H4 (cell line): Measurements from ENCODE around the gene REEP6. TPM values are rescaled to one million over a fixed set of nuclear protein-coding genes. Genes with fewer than 3 reads are reported as not detected.
"Not testable (repeated sequence)": the region's sequence is repeated elsewhere in the genome, so short reads cannot be mapped to it uniquely, and the experiment has no call there.

Experiments used
- DNase-seq: peaks from one replicate; pipeline ENCODE4 v3.0.0-alpha.2; 2015; ENCODE audit warnings: low spot score
- total RNA-seq: library from RNA; depleted of rRNA; stranded (reverse); fragments of >200 nt; shearing (Covaris generic); gene quantifications from 2 replicates; pipeline ENCODE4 v1.2.3, GENCODE V29; 2014

REEP6 gene
- total RNA-seq, 1 experiment from 2014 or later, result 1.2 TPM

DNA sequence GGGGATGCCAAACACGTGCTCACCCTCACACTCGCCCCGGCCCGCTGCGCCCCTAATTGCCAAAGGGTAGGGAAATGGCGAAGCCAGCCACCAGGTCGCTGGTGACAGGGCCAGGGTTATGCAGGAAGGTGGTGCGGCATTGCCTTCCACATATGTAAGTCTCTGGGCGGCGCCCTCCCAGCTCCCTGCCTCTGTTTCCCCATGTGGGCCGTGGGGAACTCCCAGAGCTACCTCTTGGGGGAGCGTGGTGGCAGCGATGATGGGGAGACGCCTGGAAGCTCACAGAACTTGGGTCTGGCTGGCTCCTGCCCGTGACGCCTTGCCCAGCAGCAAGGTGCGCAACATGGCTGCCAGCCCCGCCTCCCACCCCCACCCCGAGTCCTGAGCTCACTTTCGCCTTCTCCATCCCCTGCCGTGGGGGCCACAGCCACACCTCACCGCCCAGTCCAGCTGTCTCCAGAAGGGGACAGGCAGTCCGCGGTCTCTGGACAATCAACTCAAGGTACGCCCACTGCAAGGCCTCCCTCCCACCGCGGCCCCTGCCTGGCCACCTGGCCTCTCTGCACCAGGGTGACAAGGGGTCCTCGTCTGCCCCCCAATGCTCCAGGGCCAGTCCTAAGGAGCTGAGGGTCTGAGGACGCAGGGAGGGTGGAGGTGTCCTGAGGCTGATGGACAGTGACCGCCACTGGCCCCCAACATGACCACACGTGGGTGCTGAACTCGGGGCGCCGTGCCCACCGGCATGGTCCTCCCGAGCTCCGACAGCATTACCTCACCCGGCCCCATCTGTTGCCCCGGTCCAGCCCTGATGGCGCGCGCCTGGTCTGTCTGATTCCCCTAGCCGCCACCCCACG lies 18.5 kb upstream of the REEP6 start:
- no peak for DNase-seq

DNA sequence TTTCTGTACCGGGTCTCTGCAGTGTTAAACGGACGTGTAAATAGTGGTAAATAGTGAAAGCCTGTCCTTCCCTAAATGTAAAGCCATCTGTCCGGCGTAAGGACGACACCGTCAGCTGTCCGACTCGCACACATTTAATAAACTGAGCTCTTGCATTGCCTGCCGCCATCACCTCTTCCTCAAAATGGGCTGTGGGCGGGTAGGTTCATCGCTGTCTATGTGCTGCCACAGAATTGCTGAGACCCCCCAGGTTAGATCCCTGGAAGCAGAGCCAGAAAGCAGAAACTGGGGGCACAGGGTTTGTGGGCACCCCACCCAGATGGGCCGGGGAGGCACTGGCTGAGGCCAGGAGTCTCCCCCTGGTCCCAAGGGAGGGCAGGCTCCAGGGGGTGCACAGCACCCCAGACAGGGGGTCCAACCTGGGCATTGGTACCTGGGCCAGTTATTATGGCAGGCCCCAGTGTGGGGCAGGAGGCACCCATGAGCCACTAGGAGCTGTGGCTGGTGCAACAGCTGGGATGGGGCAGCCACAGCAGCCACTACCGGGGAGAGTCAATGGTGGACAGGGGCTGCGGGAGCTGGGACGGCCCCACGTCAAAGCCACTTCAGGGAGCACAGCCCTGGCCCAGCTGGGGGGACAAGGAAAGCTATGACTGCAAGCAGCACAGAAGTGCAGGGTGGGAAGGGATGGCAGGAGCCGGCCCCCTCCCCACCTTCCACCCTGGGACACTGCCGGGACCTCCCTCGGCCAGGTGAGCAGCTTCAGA lies 17.7 kb upstream of the REEP6 start:
- DNase-seq, result no peak

DNA sequence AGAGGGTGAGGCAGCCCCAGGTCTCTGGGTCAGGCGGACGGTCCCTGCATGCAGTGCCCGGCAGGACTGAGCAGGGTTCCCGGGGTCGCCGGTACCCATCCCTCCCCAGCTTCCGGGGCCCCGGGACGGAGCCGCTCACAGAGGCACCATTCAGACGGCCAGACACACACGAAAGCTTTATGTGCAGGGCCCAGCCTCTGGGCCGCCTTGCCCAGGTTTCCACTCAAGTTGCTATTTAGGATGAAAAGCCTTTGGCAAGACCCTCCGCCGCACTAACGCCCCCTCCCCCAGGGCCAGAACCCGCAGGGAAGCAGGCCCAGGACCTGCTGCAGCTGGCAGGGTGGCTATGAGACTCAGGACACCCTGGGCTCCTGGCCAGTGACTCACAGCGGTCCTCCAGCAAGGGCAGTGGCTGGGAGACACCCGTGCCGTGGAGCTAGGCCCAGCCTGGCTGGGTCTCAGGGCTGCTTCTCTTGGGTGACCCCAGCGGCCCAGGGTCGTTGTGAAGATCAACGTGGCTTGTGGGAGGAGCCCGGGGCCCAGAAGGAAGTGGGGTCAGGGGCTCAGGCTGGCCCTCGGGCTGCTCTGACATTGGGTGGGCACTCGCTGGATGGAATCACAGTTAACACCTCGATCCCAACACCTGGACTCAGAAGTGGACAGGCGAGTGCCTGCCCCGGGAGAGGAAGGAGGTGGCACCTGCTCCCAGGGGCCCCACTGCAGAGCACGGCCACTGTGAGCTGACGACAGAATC lies 16.8 kb upstream of the REEP6 start:
- no peak for DNase-seq

DNA sequence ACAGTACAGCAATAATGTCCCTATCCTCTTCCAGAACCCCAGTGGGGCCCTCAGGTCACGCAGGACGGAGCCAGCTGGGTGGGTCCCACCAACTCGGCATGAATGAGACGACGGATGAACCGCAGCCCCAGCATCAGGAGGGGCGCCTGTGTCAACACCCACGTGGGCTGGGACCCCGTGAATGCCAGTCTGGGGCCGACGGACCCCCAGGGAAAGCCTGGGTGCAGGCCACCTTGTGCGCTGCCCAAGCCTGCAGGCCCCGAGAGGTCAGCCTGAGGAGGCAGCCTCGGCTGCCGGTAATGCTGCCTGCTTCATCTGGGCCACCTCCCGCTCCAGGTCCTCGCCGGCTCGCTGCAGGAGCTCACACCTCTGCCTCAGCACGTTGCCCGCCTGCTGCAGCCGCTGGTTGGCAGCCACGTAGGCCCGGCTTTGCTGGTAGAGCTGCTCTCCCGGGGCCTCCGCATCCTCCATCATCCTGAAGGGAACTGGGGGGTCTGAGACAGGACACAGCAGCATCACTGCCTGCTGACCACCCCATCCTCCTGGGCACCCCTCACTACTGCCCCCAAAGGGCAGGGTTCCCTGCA lies 16.1 kb upstream of the REEP6 start:
- no peak for DNase-seq

DNA sequence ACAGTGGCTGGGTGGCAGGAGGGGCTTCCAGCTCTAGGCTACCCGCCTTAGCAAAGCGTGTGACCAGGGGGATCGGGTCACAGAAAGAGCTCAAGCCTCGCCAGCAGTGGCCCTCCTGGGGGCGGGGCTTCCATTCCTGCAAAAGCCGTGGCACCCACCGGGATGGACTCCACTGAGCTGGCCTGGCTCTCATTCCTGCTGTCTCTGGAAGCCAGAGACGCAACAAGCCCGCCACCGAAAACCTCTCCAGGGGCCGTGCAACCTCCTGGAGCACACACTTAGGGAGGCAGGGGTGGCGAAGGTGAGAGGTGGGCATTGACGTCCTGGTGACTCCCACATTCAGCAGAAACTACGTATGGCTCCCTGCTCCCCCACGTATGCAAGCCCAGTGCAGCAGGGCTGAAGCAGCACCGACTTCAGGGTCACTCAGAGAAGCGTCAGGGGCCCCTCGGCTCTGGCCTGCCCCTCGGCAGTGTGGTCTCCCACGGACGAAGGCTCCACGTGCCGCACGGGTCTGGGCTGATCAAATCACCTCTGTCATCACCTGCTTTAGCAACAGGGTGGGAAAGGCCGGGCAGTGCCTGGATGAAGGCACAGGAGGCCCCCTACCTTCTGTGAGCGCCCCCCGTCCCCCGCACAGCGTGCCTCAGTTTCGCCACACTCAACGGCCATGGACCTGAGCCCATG lies 15.1 kb upstream of the REEP6 start:
- no peak for DNase-seq

DNA sequence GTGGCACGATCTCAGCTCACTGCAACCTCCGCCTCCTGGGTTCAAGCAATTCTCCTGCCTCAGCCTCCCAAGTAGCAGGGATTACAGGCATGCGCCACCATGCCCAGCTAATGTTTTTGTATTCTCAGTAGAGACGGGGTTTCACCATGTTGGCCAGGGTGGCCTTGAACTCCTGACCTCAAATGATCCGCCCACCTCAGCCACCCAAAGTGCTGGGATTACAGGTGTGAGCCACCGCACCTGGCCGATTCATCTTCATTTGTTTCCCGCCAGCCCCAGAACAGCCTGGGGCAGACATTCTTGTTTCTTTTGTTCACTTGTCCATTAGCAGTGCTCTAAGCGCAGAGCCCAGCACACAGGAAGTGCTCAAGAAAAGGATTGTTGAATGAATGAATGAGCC lies 13.9 kb upstream of the REEP6 start:
- not testable (repeated sequence) for DNase-seq

DNA sequence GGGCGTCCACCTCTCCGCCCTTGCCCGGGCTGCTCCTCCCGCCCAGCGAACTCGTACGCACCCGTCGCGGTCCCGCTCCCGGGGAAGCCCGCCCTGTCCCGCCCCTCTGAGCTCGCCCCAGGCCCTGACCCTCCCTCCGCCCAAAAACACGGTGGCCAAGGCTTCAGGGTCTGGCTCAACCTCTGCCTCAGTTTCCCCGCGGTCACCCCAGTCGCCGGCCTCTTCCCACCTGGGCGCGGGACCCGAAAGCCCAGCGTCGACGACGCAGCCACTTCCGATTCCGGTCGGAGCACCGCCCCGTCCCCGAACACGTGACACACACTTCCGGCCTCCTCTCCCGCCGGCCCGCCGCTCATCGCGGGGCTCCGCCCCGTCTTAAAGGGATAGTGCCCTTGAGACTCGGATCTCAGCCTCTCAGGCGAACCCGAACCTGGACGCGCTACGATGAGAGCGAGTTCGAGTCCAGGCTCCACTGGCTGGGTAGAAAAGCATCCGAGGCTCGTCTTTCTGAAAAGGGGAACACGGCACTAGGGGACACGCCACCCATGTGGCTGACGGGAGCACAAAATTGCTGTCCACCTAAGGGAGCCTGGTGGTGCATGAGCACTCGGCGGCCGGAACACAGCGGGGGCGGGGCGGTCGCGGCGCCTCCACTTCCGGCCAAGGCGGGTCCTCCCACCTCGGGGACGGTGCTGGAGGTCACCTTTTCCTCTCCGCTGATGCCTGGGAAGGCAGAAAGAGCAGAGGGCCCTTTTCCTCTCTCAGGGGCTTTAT lies 11.9 kb upstream of the REEP6 start, which contains the start of gene C19orf25:
TSS of gene C19orf25 (minus strand) at position 282 of the 774 bp plus-strand sequence. CDS start 312 bp downstream, outside the sequence.
- peak; percentile 80 for DNase-seq

DNA sequence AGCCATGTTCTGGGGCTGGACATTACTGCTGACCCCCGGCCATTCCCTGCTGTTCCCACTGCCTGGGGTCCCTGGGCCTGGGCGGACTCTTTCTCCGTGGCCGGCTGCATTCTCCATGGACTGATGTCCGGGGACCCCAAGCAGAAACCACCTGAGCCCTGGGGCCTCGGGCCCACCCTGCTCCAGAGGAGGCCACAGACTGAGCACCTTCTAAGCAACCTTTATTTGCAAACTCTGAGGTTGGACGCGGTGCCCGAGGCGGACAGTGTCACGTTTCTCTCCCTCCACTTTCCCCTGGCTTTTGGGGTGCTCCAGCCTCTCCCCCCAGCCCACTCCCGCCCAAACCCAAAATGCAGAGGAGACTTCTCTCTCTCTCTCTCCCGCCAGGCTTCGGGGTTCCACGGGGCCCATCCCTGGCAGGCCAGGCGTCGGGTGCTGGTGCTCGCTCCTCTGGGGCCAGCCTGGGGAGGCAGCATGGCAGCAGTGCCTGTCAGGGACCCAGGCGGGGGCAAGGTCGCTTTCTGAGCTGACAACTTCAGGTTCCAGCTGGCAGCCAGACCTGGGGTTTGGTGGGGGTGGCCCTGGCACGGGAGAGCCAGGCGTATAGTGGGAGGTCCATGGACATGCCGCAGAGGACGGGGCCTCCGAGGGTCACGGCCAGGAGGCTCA lies 9.6 kb upstream of the REEP6 start:
- DNase-seq, result no peak

DNA sequence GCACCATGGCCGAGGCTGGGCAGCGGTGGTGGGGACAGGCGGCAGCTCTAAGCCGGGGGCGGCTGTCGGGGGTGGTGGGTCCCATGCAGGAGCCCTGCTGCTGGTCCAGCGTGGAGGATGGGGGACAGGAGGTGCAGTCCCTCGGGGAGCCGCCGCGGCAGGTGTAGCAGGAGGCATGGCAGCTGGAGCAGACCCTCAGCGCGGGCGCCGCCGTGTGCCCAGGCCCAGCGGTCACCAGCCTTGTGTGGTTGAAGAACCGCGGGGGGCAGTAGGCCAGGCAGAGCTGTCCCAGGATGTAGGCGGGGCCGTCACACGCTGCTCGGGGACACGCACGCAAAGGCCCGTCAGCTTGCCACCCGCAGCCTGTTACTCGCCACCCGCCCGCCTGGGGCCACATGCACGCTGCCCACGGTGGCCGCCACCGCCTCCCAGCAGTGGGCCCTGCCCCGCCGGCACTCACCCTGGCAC lies 9.1 kb upstream of the REEP6 start:
- no peak for DNase-seq

DNA sequence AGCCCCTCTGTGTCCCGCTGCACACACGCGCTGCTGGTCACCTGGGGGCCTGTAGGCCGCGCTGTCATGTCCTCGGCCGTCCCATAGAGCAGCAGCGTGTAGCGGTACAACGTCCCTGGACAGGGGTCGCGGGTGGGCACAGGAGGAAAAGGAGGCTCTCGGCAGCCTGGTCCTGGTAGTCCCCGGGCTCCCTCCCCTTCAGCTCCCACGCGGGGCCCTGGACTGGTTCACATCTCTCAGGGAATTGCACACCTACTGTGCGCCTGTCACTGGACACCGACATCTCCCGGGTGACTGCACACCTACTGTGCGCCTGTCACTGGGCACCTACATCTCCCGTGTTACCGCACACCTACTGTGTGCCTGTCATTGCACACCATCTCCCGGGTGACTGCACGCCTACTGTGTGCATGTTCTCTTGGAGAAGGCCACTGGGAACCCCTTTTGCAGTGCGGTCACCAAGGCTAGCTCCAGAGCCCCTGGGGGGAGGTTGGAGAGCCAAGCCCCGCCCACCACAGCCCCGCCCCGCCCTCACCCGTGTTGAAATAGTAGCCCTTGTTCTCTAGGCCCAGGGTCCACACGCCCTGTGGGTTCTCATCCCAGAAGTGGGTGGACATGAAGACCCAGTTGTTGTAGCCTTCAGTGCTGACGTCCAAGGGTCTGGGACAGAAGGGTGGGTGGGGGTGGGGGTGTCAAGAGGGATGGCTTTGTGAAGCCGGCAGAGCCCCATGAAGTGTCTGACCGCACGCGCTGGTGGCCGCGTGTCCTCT lies 8.4 kb upstream of the REEP6 start:
- DNase-seq, result no peak

DNA sequence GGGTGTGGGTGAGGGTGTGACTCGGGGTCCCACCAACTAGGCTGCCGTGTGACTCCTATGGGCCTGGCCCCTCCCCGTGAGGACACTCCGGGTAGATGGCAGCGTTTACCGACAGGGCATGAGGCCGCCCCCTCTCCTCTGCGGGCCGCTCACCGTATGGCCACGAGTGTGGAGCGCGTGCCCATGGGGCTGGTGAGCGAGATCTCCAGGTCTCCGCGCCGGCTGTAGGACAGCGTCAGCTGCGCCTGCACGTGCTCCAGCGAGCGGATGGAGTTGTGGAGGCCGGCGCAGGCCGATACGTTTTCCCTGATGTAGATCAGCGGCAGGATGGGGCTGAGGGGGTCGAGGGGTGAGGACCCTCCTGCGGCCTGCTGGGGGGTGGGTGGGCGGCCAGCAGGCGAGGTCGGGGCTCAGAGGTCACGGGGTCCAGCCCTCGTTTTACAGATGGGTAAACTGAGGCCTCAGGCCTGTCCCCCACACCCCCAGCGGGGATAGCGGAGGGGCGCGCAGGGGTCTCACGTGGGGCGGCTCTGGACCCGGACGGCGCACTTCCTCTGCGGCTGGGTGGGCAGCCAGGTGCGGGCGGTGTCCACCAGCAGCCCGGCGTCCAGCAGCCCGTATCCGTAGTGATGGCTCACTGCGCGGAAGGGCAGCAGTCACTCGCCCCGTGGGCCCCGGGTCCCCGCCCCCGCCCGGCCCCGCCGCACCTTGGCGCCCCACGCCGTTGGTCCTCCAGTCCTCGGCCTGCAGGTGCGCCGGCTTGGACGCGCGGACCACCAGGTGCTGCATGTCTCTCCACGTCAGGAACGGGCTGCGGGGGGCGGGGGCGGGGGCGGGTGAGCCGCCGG lies 7.6 kb upstream of the REEP6 start:
- no peak for DNase-seq

DNA sequence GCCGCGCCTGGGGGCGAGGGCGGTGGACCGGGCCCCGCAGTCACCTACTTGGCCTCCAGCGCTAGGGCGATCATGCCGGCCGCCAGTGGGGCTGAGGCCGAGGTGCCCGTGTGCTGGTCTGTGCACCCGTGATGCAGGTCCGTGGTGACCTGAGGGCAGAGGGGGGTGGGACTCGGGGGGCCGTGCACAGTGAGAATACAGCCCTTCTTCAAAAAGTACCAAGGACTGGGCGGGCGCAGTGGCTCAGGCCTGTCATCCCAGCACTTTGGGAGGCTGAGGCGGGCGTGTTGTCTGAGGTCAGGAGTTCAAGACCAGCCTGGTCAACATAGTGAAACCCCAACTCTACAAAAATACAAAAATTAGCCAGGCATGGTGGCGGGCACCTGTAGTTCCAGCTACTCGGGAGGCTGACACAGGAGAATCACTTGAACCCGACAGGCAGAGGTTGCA lies 7.0 kb upstream of the REEP6 start:
- DNase-seq, result no peak

DNA sequence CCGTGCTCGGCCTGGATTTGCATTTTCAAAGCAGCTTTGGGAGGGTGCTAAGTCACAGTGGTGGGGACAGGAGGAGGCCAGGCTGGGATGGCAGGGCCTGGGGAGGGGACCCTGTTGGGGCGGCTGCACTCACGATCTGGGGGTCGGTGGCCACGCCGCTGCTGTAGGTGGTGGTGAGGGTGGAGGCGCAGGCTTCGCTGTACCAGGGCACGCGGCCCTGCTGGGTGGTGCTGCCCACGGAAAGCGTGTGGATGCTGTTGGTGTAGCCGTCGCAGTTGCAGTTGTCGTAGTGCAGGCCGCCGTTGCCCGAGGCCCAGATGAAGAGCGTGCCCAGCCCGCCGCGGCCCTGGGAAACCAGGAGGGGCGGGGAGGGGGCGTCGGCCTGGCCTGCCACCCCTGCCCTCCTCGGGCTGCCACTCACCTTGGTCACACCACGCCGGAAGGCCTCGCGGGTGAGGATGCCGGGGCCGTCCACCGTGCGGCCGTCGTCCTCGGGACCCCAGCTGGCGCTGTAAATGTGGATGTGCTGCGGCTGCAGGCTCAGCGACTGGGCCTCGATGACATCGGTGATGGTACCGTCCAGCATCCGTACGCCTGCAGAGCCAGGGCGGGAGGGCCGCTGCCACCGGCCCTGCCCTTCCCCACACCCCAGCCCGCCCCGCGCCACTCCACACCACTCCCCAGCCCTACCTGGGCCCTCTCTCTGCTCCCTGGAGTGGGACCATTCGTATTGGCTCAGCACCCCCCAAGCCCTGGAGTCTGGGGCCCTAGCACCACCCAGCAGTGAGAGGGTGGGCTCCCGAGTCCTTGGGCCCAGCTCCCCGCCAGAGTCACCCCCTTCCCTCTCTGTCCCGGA lies 4.0 kb upstream of the REEP6 start:
- no peak for DNase-seq

DNA sequence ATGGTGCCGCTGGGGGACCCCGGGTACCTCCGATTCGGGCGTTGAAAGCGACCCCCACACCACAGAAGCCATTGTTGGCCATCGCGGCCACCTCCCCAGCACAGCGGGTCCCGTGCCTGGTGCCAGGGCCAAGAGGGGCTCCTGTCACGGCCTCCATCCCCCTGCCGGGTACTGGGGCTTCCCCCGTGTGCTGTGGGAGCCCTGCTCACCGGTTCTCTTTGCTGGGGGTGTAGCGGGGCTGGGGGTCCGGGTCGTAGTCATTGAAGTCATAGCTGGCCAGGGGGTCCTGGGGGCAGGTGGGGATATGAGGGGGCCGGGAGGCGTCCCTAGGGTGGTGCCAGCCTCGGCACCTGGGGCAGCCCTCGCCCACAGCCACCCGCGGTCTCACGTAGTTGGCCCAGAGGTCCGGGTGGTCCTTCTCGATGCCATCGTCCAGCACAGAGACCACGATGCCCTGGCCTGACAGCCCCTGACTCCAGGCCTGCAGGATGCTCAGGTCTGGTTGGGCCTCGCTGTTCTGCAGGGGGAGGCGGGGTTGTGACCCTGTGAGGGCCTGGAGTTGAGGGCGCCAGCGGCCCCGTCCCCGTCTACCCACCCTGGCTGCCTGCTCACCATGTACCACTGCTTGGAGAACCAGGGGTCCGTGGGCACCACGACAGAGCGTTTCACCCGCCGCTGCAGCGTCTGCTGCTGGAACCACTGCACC lies 3.3 kb upstream of the REEP6 start:
- DNase-seq, result no peak

DNA sequence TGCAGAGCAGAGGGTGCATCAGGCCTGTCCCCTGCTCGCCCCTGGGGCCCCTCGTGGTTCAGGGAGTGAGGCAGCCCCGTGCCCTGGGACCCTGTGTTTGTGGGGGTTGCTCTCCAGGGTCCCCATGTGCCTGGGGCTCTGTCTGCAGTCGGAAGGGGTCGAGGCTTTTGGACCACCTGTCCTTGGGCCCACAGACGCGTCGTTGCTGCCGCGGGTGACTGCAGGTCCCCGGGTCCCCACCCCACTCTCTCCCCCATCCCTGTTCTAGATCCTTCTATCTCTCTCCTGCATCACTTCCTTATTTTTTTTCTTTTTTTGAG lies 2.7 kb upstream of the REEP6 start:
- DNase-seq, result no peak
